Uterus (tissue), 4 donors: ENCODE measurements around the gene ALOX5. TPM values are rescaled to one million over a fixed set of nuclear protein-coding genes. Genes with fewer than 3 reads are reported as not detected.
"Not testable (repeated sequence)": the region's sequence is repeated elsewhere in the genome, so short reads cannot be mapped to it uniquely, and the experiment has no call there.

Experiments used
- DNase-seq, 2 donors: peaks; one replicate each; pipeline ENCODE4 v3.0.0-alpha.2; 2019 to 2020
- H3K27ac ChIP-seq, 2 donors: fragments of 200-600 bp; sonication (generic); 1 replicate in 1 of 2; 2 replicates in 1 of 2; pipeline ENCODE4 v1.5.1; 2016 to 2018
- H3K27me3 ChIP-seq, 2 donors: fragments of 200-600 bp; sonication (generic); one replicate each; pipeline ENCODE4 v1.5.1; 2018 to 2019; ENCODE audit warnings: control low read depth in 1 of 2
- H3K36me3 ChIP-seq, 2 donors: fragments of 200-600 bp; sonication (generic); one replicate each; pipeline ENCODE4 v1.5.1; 2019; ENCODE audit warnings: control low read depth in 1 of 2
- H3K4me1 ChIP-seq, 2 donors: fragments of 200-600 bp; sonication (generic); one replicate each; pipeline ENCODE4 v1.5.1; 2018 to 2019; ENCODE audit warnings: control low read depth in 1 of 2
- H3K4me3 ChIP-seq, 2 donors: fragments of 200-600 bp; sonication (generic); 1 replicate in 1 of 2; 2 replicates in 1 of 2; pipeline ENCODE4 v1.5.1; 2018 to 2019; ENCODE audit warnings: mild to moderate bottlenecking in 1 of 2
- H3K9me3 ChIP-seq, 2 donors: fragments of 200-600 bp; sonication (generic); one replicate each; pipeline ENCODE4 v1.5.1; 2019; ENCODE audit warnings: control low read depth in 1 of 2
- POLR2A ChIP-seq, 2 donors: fragments of 450-650 bp; IDR thresholded peaks; one replicate each; pipeline ENCODE4 v1.6.1; 2016; ENCODE audit warnings: antibody characterized with exemption in 2 of 2, mild to moderate bottlenecking in 1 of 2, moderate library complexity in 1 of 2
- intact Hi-C: fragments of 100-400 bp; cut with DNase I; formaldehyde crosslinking; loops from one replicate; pipeline ENCODE4 v1.15.1; 2023; ENCODE audit warnings: low total_unique reads
- total RNA-seq, 4 donors: library from RNA; depleted of rRNA in 3 of 4; stranded (reverse); fragments of >200 nt in 3 of 4; gene quantifications; one replicate each; pipeline versions ENCODE4 v1.1.0 to v1.2.4, GENCODE V29; 2014 to 2023
- TF ChIP-seq, protein P1 (sequence below), 4 experiments: fragments of 200-600 bp in 2 of 4; fragments of 450-650 bp in 2 of 4; sonication (generic) in 2 of 4; IDR thresholded peaks; one replicate each; pipeline ENCODE4 v1.5.1; 2016 to 2019; ENCODE audit warnings: antibody characterized with exemption in 4 of 4, mild to moderate bottlenecking in 2 of 4, moderate library complexity in 1 of 4
- donor health status: DM: yes; HTN: yes; CAD: no.

ALOX5 gene
- total RNA-seq, 4 donors from 2014 or later: 3.5 to 32.5 (median 10.6) TPM

DNA sequence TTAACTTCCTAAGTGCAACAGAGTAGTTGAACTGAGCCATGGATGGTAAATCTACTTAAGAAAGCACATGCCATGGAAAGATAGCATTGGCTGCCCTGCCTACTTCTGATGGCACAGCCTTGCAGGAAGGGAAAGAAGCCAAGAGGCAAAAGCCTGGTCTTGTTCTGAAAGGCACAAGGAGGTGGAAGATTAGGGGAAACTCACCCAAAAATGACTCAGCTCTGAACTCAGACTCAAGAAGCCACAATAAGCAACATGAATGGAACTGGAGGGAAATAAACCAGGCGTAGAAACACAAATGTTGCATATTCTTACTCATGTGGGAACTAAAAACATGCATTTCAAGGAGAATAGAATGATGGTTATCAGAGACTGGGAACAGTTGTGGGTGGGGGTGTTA is 20.8 kb upstream of the ALOX5 start:
- TF ChIP-seq POLR2A (IDR thresholded peaks at IDR 0.05): no peak
- Histone ChIP-seq H3K4me3 (no peak overlapping the region), H3K27me3 (no peaks in the 10 kb centered on the region), H3K9me3 (no peaks in the 10 kb centered on the region), H3K36me3 (no peaks in the 10 kb centered on the region), H3K27ac (no peak overlapping the region), H3K4me1 (no peaks in the 10 kb centered on the region)
- DNase-seq: no peak
- intact Hi-C loops: no loop called here

DNA sequence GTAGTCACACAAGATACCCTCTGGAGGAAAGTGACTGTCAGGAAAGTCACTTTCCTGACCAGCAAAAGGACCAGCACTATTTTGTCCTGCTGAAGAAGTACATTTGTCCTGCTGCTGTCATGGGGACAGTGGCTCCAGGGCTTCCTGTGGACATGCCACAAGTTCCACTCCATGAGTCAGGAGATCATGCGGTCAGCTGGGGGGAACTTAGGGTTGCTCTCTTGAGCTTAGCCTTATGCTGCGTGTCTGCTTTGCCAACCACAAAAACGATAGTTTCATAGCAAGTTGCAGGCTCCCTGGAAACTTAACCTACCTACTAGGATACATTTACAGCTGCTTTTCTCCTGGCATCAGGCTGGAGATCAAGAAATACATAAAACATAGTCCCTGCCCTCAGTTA is 19.8 kb upstream of the ALOX5 start:
- Histone ChIP-seq H3K27me3 (no peaks in the 10 kb centered on the region), H3K9me3 (no peaks in the 10 kb centered on the region), H3K4me1 (no peaks in the 10 kb centered on the region), H3K4me3 (no peak overlapping the region), H3K27ac (no peak overlapping the region), H3K36me3 (no peaks in the 10 kb centered on the region)
- intact Hi-C loops: no loop called here
- DNase-seq: no peak
- no peak for TF ChIP-seq POLR2A (IDR thresholded peaks at IDR 0.05)
- TF ChIP-seq, protein P1, sequence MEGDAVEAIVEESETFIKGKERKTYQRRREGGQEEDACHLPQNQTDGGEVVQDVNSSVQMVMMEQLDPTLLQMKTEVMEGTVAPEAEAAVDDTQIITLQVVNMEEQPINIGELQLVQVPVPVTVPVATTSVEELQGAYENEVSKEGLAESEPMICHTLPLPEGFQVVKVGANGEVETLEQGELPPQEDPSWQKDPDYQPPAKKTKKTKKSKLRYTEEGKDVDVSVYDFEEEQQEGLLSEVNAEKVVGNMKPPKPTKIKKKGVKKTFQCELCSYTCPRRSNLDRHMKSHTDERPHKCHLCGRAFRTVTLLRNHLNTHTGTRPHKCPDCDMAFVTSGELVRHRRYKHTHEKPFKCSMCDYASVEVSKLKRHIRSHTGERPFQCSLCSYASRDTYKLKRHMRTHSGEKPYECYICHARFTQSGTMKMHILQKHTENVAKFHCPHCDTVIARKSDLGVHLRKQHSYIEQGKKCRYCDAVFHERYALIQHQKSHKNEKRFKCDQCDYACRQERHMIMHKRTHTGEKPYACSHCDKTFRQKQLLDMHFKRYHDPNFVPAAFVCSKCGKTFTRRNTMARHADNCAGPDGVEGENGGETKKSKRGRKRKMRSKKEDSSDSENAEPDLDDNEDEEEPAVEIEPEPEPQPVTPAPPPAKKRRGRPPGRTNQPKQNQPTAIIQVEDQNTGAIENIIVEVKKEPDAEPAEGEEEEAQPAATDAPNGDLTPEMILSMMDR (IDR thresholded peaks at IDR 0.05): no peak

DNA sequence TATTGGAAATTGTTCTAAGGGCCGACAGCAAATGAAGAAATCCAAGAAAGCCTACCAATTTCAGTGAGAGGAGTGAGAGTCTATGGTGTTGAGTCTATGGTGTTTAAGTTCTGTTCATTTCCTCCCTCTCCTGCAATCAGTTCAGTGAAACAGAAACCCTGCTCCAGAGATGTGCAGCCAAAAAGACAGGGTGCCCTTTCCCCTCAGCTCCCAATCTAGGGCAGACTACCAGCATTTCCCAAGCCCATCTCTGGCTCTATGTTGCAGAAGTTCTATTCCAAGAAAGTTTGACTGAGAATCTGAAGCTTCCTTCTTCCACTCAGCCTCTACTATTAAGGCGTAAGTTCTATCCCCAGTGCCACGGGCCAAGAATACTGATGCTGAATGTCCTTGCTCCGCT is 18.5 kb upstream of the ALOX5 start:
- DNase-seq: no peak
- Histone ChIP-seq H3K9me3 (no peaks in the 10 kb centered on the region), H3K36me3 (no peaks in the 10 kb centered on the region), H3K4me3 (no peak overlapping the region), H3K27me3 (no peaks in the 10 kb centered on the region), H3K4me1 (no peaks in the 10 kb centered on the region), H3K27ac (no peak overlapping the region)
- no peak for TF ChIP-seq POLR2A (IDR thresholded peaks at IDR 0.05)
- TF ChIP-seq, protein P1 (IDR thresholded peaks at IDR 0.05): no peak
- intact Hi-C loops: no loop called here

DNA sequence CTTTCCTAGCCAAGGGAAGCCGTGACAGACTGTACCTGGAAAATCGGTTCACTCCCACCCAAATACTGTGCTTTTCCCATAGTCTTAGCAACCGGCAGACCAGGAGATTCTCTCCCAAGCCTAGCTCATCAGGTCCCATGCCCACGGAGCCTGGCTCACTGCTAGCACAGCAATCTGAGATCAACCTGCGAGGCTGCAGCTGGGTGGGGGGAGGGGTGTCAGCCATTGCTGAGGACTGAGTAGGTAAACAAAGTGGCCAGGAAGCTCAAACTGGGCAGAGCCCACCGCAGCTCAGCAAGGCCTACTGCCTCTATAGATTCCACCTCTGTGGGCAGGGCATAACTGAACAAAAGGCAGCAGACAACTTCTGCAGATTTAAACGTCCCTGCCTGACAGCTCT is 15.1 kb upstream of the ALOX5 start:
- H3K4me3 ChIP-seq, H3K36me3 ChIP-seq, intact Hi-C loops, H3K9me3 ChIP-seq, H3K27ac ChIP-seq, H3K4me1 ChIP-seq, DNase-seq, H3K27me3 ChIP-seq: not testable (repeated sequence)

DNA sequence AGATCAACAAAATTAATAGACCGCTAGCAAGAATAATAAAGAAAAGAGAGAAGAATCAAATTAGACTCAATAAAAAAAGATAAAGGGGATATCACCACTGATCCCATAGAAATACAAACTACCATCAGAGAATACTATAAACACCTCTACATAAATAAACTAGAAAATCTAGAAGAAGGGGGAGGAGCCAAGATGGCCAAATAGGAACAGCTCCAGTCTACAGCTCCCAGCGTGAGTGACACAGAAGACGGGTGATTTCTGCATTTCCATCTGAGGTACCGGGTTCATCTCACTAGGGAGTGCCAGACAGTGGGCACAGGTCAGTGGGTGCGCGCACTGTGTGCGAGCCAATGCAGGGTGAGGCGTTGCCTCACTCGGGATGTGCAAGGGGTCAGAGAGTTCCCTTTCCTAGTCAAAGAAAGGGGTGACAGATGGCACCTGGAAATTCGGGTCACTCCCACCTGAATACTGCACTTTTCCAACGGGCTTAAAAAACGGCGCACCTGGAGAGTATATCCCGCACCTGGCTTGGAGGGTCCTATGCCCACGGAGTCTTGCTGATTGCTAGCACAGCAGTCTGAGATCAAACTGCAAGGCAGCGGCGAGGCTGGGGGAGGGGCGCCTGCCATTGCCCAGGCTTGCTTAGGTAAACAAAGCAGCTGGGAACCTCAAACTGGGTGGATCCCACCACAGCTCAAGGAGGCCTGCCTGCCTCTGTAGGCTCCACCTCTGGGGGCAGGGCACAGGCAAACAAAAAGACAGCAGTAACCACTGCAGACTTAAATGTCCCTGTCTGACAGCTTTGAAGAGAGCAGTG is 11.8 kb upstream of the ALOX5 start:
- H3K9me3 ChIP-seq, DNase-seq, H3K4me1 ChIP-seq, H3K36me3 ChIP-seq, H3K27me3 ChIP-seq, H3K27ac ChIP-seq, H3K4me3 ChIP-seq, intact Hi-C loops: not testable (repeated sequence)

DNA sequence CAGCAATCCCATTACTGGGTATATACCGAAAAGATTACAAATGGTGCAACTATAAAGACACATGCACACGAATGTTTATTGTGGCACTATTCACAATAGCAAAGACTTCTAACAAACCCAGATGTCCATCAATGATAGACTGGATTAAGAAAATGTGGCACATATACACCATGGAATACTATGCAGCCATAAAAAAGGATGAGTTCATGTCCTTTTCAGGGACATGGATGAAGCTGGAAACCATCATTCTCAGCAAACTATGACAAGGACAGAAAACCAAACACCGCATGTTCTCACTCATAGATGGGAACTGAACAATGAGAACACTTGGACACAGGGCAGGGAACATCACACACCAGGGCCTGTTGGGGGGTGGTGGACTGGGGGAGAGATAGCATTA is 6.4 kb upstream of the ALOX5 start:
- DNase-seq, H3K36me3 ChIP-seq, H3K27ac ChIP-seq, H3K9me3 ChIP-seq, H3K27me3 ChIP-seq, H3K4me3 ChIP-seq, H3K4me1 ChIP-seq, intact Hi-C loops: not testable (repeated sequence)

DNA sequence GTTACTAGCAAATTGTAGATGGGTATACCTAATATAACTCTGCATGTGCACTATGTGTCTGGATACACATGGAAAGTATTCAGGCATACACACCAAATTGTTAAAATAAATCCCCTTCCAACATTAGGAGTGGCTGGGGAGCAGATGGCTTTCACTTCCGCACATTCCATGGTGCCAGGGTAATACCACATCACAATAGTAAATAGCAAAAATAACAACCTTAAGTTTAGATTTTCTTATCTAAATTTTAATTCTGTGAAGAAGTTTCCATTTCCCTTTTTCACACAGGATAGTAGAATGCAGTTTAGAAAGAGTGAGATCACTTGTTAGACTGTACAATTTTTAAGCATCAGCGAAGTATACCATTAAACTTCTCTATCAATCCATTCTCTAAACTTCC is 5.8 kb upstream of the ALOX5 start:
- no peaks in the 10 kb centered on the region for H3K36me3 ChIP-seq
- no peaks in the 10 kb centered on the region for H3K27me3 ChIP-seq
- no peak overlapping the region for H3K4me3 ChIP-seq
- intact Hi-C loops: no loop called here
- TF ChIP-seq, protein P1 (IDR thresholded peaks at IDR 0.05): no peak
- no peak for TF ChIP-seq POLR2A (IDR thresholded peaks at IDR 0.05)
- H3K27ac ChIP-seq: no peak overlapping the region
- no peaks in the 10 kb centered on the region for H3K9me3 ChIP-seq
- DNase-seq: no peak
- no peaks in the 10 kb centered on the region for H3K4me1 ChIP-seq
